ENCODE measurements around the gene ICE1. TPM values are rescaled to one million over a fixed set of nuclear protein-coding genes. Genes with fewer than 3 reads are reported as not detected.

ICE1 gene
- total RNA-seq, 4 donors from 2014 or later: 24.5 to 39.9 (median 31.4) TPM

- no peak for TF ChIP-seq CTCF (IDR thresholded peaks at IDR 0.05; ENCODE audit: low read depth)
Measured at GRCh38 chr5:5437227-5438172, 15.0 kb downstream of the ICE1 start.

- no peak for TF ChIP-seq CTCF (IDR thresholded peaks at IDR 0.05; ENCODE audit: low read depth)
Measured at GRCh38 chr5:5451863-5452262, 29.4 kb downstream of the ICE1 start.

GRCh38 chr5:5453131-5453530, 30.7 kb downstream of the ICE1 start:
- no peak for TF ChIP-seq CTCF (IDR thresholded peaks at IDR 0.05; ENCODE audit: low read depth)

GRCh38 chr5:5454391-5454790, 31.9 kb downstream of the ICE1 start:
- no peak for TF ChIP-seq CTCF (IDR thresholded peaks at IDR 0.05; ENCODE audit: low read depth)

GRCh38 chr5:5456858-5457257, 34.4 kb downstream of the ICE1 start:
- TF ChIP-seq CTCF (IDR thresholded peaks at IDR 0.05; ENCODE audit: low read depth): no peak

GRCh38 chr5:5460311-5460710, 37.8 kb downstream of the ICE1 start:
- no peak for TF ChIP-seq CTCF (IDR thresholded peaks at IDR 0.05; ENCODE audit: low read depth)

GRCh38 chr5:5461012-5461411, 38.5 kb downstream of the ICE1 start:
- no peak for TF ChIP-seq CTCF (IDR thresholded peaks at IDR 0.05; ENCODE audit: low read depth)
